ENCODE results near the gene L3HYPDH.

The L3HYPDH gene

DNA sequence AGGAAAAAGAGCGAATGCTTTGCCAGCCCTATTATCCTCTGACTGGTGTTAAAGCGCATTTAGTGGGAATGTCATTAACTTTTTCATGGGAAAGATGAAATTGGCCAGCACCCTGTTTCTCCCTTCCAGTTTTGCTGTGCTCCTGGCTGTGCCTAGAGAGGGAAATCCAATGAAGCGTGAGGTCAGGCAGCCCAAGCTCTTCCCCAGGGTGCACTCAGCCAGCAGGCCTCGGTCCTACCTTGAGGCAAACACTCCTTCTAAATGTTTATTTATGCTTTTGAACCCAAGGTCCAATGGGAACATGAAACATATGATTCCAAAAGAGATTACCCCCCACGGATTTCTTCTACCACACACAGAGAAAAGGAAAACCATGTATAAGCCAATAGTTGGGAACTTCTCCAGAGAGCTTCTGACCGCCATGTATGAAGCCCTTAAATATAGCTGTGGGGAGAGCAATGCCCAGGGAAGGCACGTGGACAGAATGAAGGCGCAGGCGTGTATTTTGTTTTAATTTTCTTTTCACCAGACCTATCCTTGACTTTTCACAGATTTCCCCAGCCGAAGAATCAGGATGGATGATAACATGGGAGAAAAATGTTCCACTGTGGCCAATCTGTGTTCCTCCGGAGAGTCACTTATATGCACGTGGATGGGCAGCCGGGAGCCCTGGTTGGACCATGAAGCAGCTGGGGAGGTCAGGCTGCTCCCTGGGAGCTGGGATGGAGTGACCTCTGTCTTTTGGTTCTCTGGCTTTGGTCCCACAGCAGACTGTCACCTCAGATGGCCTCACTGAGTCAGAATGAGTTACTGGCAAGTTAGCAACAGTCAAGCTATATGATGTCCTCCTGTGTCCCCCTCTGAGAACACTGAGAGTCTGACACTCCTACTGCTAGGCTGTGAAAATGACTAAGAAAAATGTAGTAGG is 56.3 kb downstream of the L3HYPDH start:
- DNase-seq (ENCODE audit: low spot score): no peak

DNA sequence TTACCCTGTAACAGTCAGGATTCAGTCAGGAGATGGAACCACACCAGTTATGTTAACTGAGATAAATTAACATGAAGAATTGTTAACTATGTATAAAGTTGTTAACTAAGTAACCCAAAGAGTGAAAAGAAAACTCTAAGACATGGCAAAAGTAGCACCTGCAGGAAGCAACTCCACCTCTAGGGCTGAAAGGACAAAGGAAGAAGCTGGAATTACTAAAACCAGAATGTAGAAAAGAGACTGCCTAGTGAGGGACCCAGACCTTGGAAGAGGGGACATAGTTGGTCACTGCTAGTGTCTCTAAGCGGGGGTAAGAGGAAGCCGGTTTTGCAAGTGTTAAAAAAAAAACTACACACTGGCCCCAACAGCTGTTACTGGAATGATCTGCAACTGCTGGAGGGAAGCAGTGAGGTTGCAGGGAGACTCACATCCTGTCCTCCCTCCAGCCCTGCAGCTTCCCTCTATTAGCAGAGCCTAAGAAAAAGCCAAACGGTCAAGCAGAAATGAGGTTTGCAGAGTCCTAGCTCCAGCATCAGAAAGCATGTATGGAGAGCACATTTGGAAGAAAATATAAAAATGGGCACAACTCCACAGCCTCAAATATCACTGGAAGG is 58.8 kb downstream of the L3HYPDH start:
- peak; percentile 36 for DNase-seq (ENCODE audit: low spot score)

DNA sequence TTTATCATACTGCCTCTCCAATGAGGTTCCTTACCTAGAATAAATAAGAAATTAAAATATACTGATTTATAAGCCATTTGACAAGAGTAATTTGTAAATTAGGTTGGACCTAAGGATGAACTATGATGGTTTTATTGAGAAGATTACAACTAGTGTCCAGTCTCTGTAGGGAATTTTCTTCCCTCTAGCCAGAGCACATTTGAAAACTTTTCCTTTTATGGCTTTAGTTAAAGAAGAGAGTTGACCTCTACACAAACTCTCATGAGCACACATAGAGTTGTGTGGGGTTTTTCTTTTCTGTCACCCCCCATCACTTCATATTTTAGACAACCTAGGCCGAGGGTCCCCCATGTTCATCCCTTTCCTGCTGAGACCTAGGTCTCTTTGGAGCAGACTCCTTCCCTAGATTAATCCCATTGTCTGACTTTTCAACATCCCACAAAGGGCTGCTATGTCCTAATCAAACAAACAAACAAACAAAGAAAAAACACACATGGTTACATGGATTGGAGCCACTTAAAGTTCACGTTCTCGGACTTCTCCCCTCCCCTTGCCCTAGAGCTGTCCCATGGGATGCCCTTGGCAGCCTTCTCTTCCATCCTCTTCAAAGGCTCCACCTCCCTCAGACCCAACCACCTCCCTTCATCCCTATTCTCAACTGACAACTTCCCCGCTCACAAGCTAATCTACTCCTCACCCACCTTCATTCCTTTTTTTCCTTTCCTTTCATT is 59.7 kb downstream of the L3HYPDH start:
- no peak for DNase-seq (ENCODE audit: low spot score)
